OCI-LY1 (cell line): ENCODE results near the gene TRIM45.

Experiments
- CTCF ChIP-seq: fragments of 200-600 bp; sonication (generic), shearing (Covaris generic); IDR thresholded peaks from 2 replicates; pipeline ENCODE4 v1.5.1; 2017; ENCODE audit warnings: mild to moderate bottlenecking, antibody characterized with exemption, low read length, moderate library complexity, mixed read lengths
- EZH2 ChIP-seq: fragments of 200-600 bp; sonication (generic), shearing (Covaris generic); IDR thresholded peaks from 2 replicates; pipeline ENCODE4 v1.8.0; 2017; ENCODE audit warnings: borderline replicate concordance, mixed run types, mild to moderate bottlenecking, antibody characterized with exemption, low read length, moderate library complexity, mixed read lengths

- TF ChIP-seq CTCF (no peak), EZH2 (no peak)
Observed at GRCh38 chr1:117094841-117095604, 26.5 kb downstream of the TRIM45 start.
